Left kidney (tissue), 1 donor: ENCODE data around the gene MAP1S. TPM values are rescaled to one million over a fixed set of nuclear protein-coding genes. Genes with fewer than 3 reads are reported as not detected.

Experiments
- polyA plus RNA-seq: library from polyadenylated mRNA; unstranded; fragments of 120-200 nt; gene quantifications from one replicate; pipeline ENCODE4 v1.2.1, GENCODE V29; 2013; ENCODE audit not compliant: insufficient read length

Gene MAP1S
- polyA plus RNA-seq, 1 donor = 28.3 TPM

Other genes with a start within 250 kb of the MAP1S start
- gene SLC27A1, start 249.0 kb upstream of the MAP1S start, polyA plus RNA-seq = 13.9 TPM
- gene PGLS, start 207.8 kb upstream of the MAP1S start, polyA plus RNA-seq = 54.6 TPM
- 51.0 TPM for gene COLGALT1, start 163.8 kb upstream of the MAP1S start, polyA plus RNA-seq
- gene UNC13A, start 31.1 kb upstream of the MAP1S start, polyA plus RNA-seq = 0.33 TPM
- gene FCHO1, start 32.0 kb downstream of the MAP1S start, polyA plus RNA-seq = 1.6 TPM
- 8.7 TPM for gene B3GNT3, start 75.7 kb downstream of the MAP1S start, polyA plus RNA-seq
- 0.18 TPM for gene INSL3, start 102.0 kb downstream of the MAP1S start, polyA plus RNA-seq
- gene JAK3, start 128.5 kb downstream of the MAP1S start, polyA plus RNA-seq = 4.3 TPM
- 759 TPM for gene RPL18A, start 140.4 kb downstream of the MAP1S start, polyA plus RNA-seq
- 0.12 TPM for gene SLC5A5, start 152.5 kb downstream of the MAP1S start, polyA plus RNA-seq
- 43.6 TPM for gene CCDC124, start 213.5 kb downstream of the MAP1S start, polyA plus RNA-seq
- 5.6 TPM for gene KCNN1, start 247.6 kb downstream of the MAP1S start, polyA plus RNA-seq